AML-193 (cell line): ENCODE measurements around the gene ATG5.

ENCODE experiments used
- DNase-seq, 2 experiments: peaks; one replicate each; lab custom pipeline; 2025; lab: John Stamatoyannopoulos, UW

Gene ATG5

GRCh38 chr6:106220485-106220884, 105.1 kb downstream of the ATG5 start:
- DNase-seq: no peak

- DNase-seq: no peak
Measured at GRCh38 chr6:106216527-106216926, 109.0 kb downstream of the ATG5 start.

GRCh38 chr6:106215608-106216007, 110.0 kb downstream of the ATG5 start:
- no peak for DNase-seq

- DNase-seq: no peak
Measured at GRCh38 chr6:106214531-106214930, 111.0 kb downstream of the ATG5 start.

GRCh38 chr6:106213660-106214289, 111.8 kb downstream of the ATG5 start:
- no peak for DNase-seq

- DNase-seq: no peak
Measured at GRCh38 chr6:106212576-106212975, 113.0 kb downstream of the ATG5 start.

GRCh38 chr6:106206905-106207304, 118.7 kb downstream of the ATG5 start:
- DNase-seq: no peak

- no peak for DNase-seq
Measured at GRCh38 chr6:106204961-106205360, 120.6 kb downstream of the ATG5 start.

GRCh38 chr6:106199998-106200397, 125.6 kb downstream of the ATG5 start:
- no peak for DNase-seq

GRCh38 chr6:106199331-106199730, 126.2 kb downstream of the ATG5 start:
- no peak for DNase-seq

GRCh38 chr6:106197441-106197840, 128.1 kb downstream of the ATG5 start:
- no peak for DNase-seq

GRCh38 chr6:106194949-106195921, 130.3 kb downstream of the ATG5 start:
- no peak for DNase-seq

GRCh38 chr6:106192824-106193223, 132.7 kb downstream of the ATG5 start:
- no peak for DNase-seq

GRCh38 chr6:106188104-106188794, 137.3 kb downstream of the ATG5 start:
- no peak for DNase-seq

GRCh38 chr6:106187424-106187982, 138.1 kb downstream of the ATG5 start:
- no peak for DNase-seq

- no peak for DNase-seq
Measured at GRCh38 chr6:106186714-106187113, 138.8 kb downstream of the ATG5 start.

GRCh38 chr6:106186172-106186571, 139.4 kb downstream of the ATG5 start:
- DNase-seq: no peak

GRCh38 chr6:106185615-106186014, 139.9 kb downstream of the ATG5 start:
- no peak for DNase-seq

GRCh38 chr6:106184629-106185028, 140.9 kb downstream of the ATG5 start:
- no peak for DNase-seq

GRCh38 chr6:106183430-106183829, 142.1 kb downstream of the ATG5 start:
- no peak for DNase-seq

GRCh38 chr6:106182455-106182854, 143.1 kb downstream of the ATG5 start:
- DNase-seq: no peak

- DNase-seq: no peak
Measured at GRCh38 chr6:106181664-106182418, 143.7 kb downstream of the ATG5 start.
